NCI-H2196 treated with DMSO at 0.1 percent for 48 hours (cell line): ENCODE results near the gene SWAP70.

ENCODE experiments used
- DNase-seq: peaks from one replicate; lab custom pipeline; 2025; ENCODE audit not compliant: unreplicated experiment; lab: John Stamatoyannopoulos, UW

The SWAP70 gene

GRCh38 chr11:9748361-9748970 lies 84.6 kb downstream of the SWAP70 start:
- DNase-seq = peak; percentile 37

DNA sequence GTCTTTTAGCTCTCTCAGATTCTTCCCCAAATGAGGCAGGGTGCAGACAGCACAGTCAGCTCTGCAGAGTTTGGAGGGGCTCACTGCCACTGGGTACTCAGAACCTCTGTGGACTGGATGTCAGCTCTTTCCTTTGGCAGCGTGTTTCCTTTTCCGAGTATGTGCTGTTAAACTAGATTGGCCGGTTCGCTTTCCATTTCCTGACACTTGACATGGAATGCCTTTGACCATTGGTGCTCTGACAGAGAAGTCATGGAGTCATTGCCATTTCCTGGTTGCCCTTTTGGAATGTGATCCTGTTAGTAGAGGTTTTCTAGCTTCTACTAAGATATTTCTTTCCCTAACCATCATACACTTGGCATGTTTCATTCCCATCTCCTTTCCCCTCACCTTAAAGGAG lies 86.7 kb downstream of the SWAP70 start:
- DNase-seq = no peak

- no peak for DNase-seq
Measured at GRCh38 chr11:9752091-9752490, 88.2 kb downstream of the SWAP70 start.

DNA sequence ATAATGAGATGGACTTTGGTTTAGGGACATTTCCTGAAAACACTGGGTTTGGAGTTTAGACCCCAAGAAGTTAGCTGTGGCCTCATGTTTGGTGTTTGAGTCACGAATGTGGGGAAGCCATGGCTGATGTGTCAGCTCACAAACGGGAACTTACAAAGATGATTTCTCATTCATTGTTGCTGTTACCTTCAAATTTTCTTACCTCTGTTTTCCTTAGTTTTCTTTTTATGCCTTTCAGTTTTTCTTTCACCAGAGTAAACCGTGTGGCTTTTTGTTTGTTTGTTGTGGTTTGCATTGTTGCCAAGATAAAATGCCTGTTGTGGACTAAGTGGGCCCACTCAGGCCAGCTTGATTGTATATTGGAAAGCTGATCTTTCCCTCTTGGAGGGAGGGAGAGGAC lies 89.1 kb downstream of the SWAP70 start:
- no peak for DNase-seq

- DNase-seq = no peak
Measured at GRCh38 chr11:9754010-9754471, 90.2 kb downstream of the SWAP70 start.

DNA sequence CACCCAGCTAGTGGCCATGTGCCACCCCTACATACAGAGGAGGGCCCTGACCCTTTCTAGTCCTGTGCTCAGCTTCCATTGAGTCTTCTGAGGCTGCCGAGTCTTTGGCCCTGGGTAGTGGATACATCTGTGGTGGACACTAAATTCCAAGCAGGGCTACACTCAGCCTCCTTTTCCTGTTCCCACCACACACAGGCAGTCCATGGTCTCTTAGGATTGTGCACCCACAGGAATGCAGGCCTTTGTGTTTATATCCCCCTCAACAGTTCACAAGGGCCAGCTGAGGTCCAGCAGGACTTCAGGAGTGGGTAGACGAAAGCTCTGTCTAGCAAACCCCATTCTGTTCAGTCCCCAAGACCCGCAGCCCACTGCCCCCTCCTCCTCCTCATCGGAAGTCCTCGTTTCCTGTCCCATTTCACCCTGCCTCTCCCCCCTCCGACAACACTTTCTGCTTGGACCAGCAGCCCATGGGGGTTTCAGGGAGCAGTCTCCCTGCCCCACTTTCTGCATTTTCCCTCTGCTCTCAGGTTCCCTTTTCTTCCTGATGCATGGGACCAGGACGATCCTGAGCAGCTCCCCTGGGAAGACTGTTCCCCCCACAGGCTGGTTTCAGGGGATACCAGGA lies 91.8 kb downstream of the SWAP70 start:
- peak; percentile 5 for DNase-seq

- DNase-seq = no peak
Measured at GRCh38 chr11:9756461-9756860, 92.6 kb downstream of the SWAP70 start.

DNA sequence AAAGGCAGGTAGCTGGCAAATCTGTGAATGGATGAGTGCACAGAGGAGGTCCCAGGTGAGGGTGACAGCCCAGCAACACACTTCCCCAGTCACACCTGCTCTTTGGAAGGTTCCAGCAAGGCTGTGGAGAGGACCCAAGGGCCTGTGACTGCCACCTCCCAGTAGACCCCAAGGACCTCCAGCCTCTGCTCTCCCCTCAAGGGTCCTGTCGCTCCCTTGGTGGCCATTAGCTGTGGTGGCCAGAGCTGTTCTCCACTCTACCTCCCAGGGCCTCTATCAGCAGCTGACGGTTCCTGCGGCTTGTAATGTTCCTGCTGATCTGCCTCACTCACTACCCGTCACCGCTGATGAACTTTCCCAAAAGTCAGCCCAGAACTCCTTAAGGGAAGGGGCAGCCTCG lies 93.0 kb downstream of the SWAP70 start:
- no peak for DNase-seq

DNA sequence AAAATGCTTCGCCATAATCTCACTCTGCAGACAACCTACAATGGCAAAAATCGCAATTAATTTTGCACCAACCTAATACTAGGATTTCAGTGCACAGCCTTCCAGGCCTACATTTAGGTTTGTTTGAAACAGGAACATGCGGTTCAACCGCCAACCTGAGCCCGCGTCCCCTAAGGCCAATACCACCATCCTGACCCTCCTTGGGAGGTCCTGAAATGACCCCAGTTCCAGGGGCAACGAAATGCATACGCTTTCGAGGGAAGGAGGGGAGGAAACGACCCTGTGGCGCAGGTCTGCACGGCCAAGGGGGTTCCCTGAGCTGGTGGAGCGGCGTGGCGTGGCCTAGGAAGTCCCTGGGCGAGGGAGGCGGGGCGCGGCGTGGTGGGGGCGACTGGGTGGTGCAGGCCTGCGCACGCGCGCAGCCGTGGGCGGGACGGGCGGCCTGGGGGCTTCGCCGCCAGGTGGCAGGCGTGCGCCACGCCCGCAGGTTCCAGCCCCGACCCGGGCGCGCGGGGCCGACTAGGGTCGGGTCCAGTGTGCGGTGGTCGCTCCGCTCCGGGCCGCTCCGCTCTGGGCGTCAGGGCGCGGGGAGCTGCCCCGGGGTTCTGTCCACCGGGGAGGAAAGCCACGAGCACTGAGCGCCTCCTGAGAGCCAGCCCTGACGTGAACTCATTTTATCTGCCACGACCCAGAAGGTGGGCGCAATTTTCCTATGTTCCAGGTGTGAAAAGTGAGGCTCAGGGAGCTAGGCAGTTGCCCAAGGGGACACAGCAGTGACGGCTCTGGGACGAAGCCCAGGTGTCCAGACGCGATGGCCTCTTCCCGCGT lies 94.1 kb downstream of the SWAP70 start:
- DNase-seq = peak; percentile 51

- DNase-seq = peak; percentile 41
Measured at GRCh38 chr11:9758637-9759518, 95.0 kb downstream of the SWAP70 start.

GRCh38 chr11:9759519-9760192 lies 95.8 kb downstream of the SWAP70 start:
- DNase-seq = peak; percentile 23

DNA sequence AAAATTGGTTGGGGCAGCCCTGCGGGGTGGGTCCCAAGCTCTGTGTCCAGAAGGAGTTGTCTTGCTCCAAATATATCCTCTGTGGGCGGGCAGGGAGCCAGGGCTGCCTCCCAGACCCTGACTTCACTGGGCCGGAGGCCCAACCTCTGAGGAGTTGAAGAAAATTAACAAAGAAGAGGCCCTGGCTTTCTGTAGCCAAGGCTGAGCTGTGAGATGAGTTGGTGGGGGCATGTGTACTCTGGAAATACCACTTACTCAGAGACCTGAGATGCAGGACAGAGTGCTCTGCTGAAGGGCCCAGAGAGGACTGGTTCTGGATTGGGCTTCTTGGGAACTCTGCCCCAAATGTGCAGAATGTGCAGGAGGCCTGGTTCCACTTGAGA lies 96.3 kb downstream of the SWAP70 start:
- DNase-seq = no peak

DNA sequence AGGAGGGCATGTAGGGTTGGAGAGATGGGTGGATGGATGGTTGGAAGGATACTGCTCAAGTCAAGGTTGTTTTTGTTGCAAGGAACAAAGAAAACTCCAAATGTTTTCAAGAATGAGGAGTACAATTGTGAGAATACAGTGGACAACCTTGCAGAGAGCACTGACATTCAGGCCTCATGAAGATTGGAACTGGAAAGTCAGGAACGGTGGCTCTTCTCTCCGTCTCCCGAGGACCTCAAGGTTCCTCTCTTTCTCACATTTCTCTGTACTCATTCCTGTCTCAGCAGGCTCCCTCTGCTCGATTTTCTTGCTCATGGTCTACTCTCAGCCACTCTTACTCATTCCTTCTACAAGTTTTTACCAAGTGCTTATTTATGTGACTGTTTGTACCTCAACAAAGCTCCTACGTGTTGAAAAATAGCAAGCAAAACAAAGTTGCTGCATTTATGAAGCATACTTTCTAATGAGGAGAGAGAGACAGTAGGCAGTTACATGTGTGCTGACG lies 97.6 kb downstream of the SWAP70 start:
- DNase-seq = no peak

DNA sequence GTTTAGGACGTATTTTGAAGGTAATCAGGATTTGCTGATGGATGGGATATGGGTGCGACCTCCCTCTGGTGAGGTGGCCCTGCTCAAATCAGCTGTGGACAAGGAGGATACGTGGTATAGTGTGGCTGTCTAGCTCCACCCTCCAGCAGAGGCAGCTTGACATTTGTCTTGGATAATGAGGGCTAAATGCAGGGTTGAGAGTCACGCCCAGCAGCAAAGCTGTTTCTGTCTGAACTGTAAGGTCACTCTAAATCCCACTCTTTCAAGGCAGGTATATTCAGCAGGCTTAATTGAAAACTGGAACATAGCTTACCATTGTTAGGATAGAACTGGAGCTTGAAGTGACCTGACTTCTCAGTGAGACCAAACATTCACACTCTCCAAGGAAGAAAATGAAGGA lies 98.7 kb downstream of the SWAP70 start:
- DNase-seq = no peak

DNA sequence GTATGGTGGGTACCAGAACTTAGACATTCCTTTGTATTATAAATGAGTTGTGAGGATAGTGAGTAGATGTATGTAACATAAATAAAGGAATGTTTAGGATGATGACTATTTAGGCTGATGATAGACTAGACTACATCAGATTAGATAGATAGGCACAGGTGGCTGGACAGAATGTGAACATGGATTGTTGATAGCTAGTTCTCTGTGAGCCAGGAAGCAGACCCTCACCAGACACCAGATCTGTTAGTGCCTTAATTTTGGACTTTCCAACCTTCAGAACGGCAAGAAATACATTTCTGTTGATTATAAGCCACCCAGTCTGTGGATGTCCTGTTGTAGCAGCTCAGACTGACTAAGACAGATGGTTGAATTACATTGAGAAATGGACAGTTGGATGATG lies 99.4 kb downstream of the SWAP70 start:
- no peak for DNase-seq

DNA sequence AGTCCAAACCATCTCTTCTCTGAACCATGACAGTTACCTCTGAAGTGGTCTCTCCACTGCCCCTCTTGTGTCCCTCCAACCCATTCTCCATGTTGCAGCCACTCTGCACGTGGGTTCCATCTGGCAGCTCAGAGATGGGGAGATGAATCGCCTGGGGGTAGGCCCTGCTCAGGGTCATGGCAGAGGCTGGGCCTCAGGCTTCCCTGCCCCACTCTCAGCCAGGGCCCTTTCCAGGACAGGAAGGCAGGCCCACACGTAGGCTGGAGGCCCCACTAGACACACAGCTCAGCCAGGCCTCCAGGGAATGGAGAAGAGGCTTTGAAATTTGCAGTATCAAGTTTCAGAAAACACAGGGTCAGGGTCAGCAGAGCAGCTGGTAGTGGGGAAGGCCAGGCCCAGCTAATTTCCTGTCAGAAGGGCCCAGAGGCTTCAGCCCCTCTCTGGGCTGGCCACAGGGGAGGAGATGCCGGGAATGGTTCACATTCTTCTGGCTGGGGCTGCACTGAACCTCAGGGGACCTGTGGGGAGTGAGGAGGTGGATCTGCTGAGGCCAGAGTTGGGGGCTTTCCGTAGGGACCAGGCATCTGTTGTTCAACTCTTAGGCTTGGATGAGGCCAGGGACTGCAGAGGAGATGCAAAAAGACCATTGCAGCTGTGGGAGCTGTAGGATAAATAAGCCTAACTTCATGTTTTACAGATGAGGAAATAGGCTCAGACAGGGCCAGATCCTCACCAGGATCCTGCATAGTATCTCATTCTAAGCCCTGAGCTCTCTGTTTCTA lies 101.6 kb downstream of the SWAP70 start:
- DNase-seq = no peak

DNA sequence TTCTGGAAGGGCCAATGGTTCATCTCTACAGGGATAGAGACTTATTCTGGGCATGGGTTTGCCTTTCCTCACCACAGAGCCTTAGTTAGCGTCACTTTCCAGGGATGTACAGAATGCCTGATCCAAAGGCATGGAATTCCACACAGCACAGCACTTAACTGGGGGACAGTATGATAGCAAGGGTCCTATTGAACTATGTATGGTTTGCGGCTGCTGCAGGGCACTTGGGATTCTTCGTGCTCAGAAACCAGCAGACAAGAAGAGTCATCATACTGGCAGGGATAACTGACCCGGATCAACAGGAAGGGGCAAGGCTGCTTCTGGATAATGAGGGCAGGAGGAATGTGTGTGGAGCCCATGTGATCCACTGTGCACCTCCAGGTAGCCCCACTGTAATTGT lies 105.7 kb downstream of the SWAP70 start:
- no peak for DNase-seq

GRCh38 chr11:9771071-9771511 lies 107.2 kb downstream of the SWAP70 start:
- no peak for DNase-seq

DNA sequence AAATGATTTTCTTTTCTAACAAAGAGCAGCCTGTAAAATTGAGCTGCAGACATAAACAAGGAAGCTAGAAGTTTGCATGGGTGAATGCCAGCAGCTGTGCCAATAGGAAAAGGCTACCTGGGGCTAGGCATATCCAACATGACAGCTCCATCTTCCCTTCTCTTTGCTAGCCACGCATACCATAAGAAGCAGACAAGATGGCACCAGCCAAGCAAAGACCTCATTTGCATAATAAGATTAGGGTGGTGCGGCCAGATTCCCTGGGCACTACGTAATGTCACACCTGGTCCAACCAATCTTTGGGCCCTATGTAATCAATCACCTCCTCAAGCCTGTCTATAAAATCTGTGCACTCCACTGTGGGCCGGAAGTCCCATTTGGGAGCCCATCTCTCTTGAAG lies 108.3 kb downstream of the SWAP70 start:
- no peak for DNase-seq

- DNase-seq = no peak
Measured at GRCh38 chr11:9773524-9773923, 109.6 kb downstream of the SWAP70 start.
